ENCODE results near the gene ANKRD23.
"Not testable (repeated sequence)": the region's sequence is repeated elsewhere in the genome, so short reads cannot be mapped to it uniquely, and the experiment has no call there.

The ANKRD23 gene

DNA sequence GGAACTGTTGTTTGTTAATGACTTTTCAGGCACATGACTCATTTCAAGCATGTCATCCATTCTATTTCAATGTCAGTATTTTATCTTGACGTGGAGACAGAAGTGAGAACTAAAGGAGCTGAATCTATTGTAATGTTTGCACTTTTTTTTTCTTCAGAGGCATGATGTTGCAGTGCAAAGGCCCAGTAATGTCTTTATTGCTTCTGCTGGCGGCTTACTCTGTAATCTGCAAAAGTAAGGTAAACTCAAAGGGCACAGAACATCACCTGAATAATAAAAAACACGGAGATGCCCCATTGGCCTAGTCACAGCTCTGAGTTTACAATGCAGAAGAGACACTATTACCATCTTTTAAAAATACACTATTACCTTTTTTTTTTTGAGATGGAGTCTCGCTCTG, 30.2 kb downstream of the ANKRD23 start:
- DNase-seq, result no peak

- DNase-seq, result no peak
These were observed 31.9 kb downstream of the ANKRD23 start for GRCh38 chr2:96811917-96812316.

DNA sequence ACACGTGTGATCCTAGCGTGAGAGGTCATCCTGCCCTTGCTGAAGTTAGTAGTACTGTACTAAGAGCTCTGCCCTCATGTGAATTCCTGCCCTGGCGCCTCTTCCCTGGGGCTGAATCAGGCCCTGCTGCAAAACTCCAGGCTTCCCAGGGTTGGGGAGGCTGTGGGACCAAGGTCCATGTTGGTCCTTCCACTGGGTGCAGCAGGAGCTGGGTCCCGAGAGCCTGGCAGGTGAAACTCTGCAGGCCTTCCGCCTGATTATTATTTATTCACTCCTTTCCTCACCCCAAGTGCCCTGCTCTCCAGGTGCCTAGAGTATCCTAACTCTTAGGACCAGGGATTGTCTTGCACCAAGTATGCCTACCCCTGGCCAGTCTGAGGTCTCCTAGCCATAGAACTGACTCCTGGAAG, 33.0 kb downstream of the ANKRD23 start:
- DNase-seq, result no peak

DNA sequence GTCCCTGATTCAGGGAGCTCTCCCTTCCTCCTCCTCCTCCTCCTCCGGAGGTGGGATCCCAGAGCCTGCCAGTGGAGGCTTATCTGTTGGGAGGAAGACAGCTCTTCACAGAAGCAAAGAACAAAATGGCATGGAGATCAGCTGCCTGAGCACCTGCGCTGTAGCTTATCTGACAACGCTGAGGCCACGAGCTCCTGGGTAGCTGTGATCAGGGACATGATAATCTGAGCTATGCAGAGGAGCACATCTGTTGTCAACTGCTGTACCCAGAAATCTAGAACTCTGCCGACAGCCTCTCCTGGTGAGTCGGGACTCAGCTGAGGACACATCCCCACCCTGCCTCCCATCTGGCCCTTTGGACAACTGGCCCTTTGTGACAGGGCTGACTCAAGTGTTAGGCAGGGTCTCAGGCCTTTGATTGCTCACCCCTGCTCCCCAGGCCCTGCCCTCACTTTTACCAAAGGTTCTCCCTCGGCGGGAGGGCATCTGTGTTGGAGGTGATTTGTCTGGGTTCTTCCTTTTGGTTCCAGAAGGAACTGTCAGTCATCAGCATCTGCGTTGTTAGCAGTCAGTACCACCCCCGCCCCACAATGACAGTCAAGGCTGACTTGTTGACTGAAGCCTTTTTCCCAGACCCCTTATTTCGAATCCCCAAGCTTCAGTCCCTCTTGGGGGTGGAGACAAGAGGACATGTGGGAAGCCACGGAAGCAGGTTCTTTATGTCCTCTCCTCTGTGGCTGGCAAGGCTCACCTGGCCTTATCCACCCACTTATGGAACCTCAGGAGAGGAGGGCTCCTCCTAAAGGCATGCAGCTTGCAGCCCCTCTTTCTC, 33.7 kb downstream of the ANKRD23 start:
- peak; percentile 59 for DNase-seq

GRCh38 chr2:96809216-96809882, 34.5 kb downstream of the ANKRD23 start:
- DNase-seq, result no peak

- DNase-seq, result no peak
These were observed 35.5 kb downstream of the ANKRD23 start for GRCh38 chr2:96808176-96808837.

DNA sequence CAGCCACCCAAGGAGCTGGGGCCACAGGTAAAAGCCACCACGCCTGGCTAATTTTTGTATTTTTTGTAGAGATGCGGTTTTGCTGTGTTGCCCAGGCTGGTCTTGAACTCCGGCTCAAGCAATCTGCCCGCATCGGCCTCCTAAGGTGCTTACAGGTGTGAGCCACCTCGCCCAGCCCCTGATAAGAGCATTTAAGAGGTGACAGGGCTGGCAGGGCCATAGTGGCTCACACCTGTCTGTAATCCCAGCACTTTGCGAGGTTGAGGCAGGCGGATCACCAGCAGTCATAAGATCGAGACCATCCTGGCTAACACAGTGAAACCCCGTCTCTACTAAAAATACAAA, 36.7 kb downstream of the ANKRD23 start:
- no peak for DNase-seq

DNA sequence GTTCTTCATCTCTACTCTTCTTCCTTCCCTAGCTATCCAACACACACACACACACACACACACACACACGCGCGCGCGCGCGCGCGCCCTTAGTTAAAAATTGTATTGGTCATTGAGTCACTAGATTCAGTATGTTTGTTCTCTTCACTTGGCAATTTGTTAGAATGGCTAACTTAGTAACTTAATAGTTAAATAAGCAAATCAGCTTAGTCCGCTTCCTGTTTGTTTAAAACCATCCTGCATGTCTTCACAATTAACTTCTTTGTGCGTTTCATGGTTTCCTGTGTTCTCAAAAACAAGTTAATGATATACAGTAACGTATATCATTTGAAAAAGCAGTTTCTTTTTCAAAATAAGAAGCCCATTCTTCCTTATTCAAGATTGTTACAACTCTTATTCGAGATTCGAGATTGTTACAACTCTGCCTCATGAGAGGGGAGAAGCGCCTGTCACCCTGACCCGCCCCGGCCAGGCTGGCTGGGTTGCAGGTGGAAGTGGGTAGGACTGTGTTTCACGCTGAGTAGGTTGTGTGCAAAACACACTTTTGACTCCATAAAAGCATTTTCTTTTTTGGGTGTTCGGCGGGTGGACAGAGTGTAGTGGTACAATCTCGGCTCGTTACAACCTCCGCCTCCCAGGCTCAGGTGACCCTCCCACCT, 37.2 kb downstream of the ANKRD23 start:
- DNase-seq, result no peak

GRCh38 chr2:96805946-96806345, 37.9 kb downstream of the ANKRD23 start:
- not testable (repeated sequence) for DNase-seq

DNA sequence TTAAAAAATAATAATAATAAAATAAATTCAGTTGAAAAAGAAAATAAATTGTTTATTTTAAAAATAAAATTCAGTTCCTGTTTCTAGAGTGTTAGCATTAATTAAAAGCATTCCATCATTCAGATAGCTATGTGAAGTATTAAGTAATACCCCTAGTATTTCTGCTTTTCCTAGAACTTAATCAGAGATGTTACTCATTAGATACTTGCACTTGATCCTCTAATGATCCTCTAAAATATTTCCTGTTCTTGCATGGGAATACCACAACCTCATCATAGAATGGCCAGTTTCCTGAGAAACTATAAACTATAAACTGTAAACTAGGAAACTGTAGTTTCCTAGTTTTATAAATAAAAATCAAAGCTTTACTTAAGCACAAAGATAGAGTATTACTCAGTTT, 38.8 kb downstream of the ANKRD23 start:
- no peak for DNase-seq

DNA sequence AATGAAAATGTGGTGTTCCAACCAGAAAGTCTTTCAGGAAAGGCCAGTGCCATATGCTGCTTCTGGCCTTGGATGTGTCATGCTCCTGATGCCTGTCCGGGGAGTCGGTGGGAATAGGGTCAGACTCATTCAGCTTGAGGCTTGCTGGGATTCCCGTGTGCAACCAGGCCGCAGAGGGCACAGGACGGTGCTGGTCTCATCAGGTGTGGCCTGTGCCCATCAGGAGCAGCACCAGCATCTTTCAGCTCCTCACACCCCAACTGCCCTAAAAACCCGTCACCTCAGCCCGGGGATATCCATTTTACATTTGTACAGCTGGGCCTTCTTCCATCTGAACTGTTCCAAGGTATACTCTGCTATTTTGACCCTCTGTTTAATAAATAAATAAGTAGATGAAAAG, 41.1 kb downstream of the ANKRD23 start:
- DNase-seq, result no peak

- DNase-seq, result no peak
These were observed 41.8 kb downstream of the ANKRD23 start for GRCh38 chr2:96801786-96802595.

GRCh38 chr2:96801005-96801785, 42.6 kb downstream of the ANKRD23 start:
- peak; percentile 62 for DNase-seq

DNA sequence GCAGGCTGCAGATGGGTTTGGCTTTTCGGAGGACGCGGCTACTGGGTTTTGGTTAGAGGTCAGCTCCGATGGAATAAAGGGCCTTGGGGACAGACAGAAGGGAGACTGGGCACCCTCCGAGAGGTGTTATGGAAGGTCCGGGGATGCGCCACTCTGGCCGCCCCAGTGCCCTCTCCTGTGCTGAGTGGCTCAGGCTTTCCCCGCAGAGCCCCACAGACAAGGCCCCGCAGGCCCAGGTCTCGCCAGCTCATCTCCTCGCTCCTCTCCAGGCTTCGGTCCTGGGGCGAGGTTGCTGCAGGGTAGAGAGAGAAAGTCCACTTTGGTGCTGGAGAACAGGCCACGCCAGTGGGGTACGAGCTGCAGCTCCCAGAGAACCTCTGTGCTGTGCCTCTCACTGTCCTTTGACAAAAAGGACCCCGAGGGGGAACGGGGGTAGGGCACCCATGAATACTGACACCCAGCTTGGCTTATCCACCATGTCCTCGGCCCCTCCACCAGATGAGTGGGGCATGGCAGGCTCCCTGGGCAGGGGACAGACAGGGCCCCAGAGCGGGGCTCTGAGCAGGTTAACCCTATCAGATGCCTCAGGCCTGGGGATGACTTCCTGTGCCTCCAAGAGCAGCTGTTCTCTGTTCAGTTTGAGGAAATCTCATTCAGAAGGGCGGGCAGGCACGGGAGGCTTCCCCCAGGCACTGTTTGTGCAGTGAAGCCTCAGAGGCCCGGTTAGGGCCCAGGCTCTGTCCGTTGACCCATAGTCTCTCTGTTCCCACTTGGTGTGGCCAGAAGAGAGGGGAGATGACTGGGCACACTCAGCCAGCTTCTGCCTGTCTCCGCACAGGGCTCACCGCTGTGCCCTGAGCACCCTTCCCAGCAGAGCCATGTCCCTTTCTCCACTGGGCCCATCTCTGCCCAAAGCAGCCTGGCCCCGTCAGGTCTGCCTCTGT, 43.5 kb downstream of the ANKRD23 start:
- no peak for DNase-seq

DNA sequence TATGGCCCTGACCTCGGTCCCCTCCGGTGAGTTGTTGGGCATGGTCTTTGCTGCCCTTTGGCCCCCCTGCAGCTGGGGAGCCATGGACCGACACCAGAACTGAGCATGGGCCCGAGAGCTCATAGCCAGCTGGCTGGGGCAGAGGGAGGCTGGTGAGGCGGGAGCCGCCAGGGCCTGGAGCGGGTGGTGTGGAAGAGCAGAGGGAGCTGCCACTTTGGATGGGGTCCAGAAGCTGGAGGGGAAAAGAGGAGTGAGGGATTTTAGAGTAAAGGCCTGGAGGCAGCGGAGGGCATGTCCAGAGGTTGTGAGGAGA, 44.2 kb downstream of the ANKRD23 start:
- no peak for DNase-seq

- no peak for DNase-seq
These were observed 44.8 kb downstream of the ANKRD23 start for GRCh38 chr2:96798733-96799622.

GRCh38 chr2:96797066-96797625, 46.7 kb downstream of the ANKRD23 start:
- DNase-seq, result no peak

DNA sequence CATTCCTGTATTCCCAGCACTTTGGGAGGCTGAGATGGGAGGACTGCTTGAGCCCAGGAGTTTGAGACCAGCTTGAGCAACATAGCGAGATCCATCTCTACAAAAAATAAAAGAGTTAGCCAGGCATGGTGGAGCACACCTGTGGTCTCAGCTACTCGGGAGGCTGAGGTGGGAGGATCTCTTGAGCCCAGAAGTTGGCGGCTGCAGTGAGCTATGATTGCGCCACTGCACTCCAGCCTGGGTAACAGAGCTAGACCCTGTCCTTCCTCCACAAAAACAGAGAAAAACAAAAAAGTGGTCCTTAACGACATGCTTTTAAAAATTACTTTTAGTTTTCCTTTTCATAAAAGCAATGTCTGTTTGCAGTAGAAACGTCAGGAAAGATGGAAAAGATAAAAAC, 47.3 kb downstream of the ANKRD23 start:
- DNase-seq, result not testable (repeated sequence)

DNA sequence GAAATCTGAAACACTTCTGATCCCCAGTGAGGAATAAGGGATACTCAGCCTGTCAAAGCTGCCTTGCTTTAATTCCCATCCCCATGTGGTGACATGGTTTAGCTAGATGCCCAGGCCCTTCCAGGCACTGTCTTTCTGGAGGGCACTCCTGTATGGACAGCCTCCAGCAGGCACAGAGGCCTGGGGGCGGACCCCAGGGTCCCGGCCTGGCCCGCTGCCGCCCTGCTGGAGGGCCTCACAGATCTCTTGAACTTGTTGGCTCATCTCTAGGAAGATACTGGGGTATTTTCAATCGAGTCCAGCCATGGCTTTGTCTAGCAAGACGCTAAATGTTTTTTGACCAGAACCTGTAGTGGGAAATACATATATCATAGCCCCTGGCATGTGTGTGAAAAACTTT, 48.7 kb downstream of the ANKRD23 start:
- DNase-seq, result no peak
